GM23338 (cell line): Measurements from ENCODE around the gene SLC25A10. TPM values are rescaled to one million over a fixed set of nuclear protein-coding genes. Genes with fewer than 3 reads are reported as not detected.
A peak's percentile ranks its signal among the peaks of the same experiment; 100 is the strongest.

ENCODE experiments used
- ATAC-seq: fragments of 200-7000 bp; cut with Tn5 transposase; 3 replicates; pipeline ENCODE4 v1.9.1; 2020
- DNase-seq: peaks from one replicate; pipeline ENCODE4 v3.0.0-alpha.2; 2015; ENCODE audit warnings: low spot score
- H2AFZ ChIP-seq: fragments of 200-600 bp; sonication (generic); 2 replicates; pipeline ENCODE4 v1.8.0; 2016; ENCODE audit warnings: antibody characterized with exemption, mild to moderate bottlenecking, moderate library complexity
- H3F3A ChIP-seq: fragments of 200-600 bp; sonication (generic); replicated peaks from 2 replicates; pipeline ENCODE4 v1.8.0; 2017; ENCODE audit warnings: antibody characterized with exemption, mixed run types, low read depth
- H3K27ac ChIP-seq: fragments of 200-600 bp; sonication (generic); 2 replicates; pipeline ENCODE4 v1.6.1; 2016; ENCODE audit warnings: low read depth
- H3K27me3 ChIP-seq: fragments of 200-600 bp; sonication (generic); 2 replicates; pipeline ENCODE4 v1.8.0; 2016; ENCODE audit warnings: mild to moderate bottlenecking, mixed run types, moderate library complexity; ENCODE audit not compliant: insufficient read depth
- H3K36me3 ChIP-seq: fragments of 200-600 bp; sonication (generic); 2 replicates; pipeline ENCODE4 v1.8.0; 2016; ENCODE audit warnings: mild to moderate bottlenecking; ENCODE audit not compliant: insufficient read depth
- H3K4me1 ChIP-seq: fragments of 200-600 bp; sonication (generic); 2 replicates; pipeline ENCODE4 v1.8.0; 2016; ENCODE audit warnings: mild to moderate bottlenecking, moderate library complexity; ENCODE audit not compliant: insufficient read depth
- H3K4me2 ChIP-seq: fragments of 200-600 bp; sonication (generic); 2 replicates; pipeline ENCODE4 v1.7.1; 2017; ENCODE audit warnings: mixed run types
- H3K4me3 ChIP-seq: fragments of 200-600 bp; sonication (generic); 2 replicates; pipeline ENCODE4 v1.6.1; 2016; ENCODE audit warnings: mixed run types
- H3K79me2 ChIP-seq: fragments of 200-600 bp; sonication (generic); replicated peaks from 2 replicates; pipeline ENCODE4 v1.8.0; 2017; ENCODE audit warnings: mild to moderate bottlenecking; ENCODE audit not compliant: insufficient read depth
- H3K9me2 ChIP-seq: fragments of 200-600 bp; sonication (generic); 2 replicates; pipeline ENCODE4 v1.8.0; 2017; ENCODE audit not compliant: insufficient read depth
- H4K20me1 ChIP-seq: fragments of 200-600 bp; sonication (generic); replicated peaks from 2 replicates; pipeline ENCODE4 v1.8.0; 2017; ENCODE audit warnings: mild to moderate bottlenecking; ENCODE audit not compliant: insufficient read depth
- H3K27ac Mint-ChIP-seq: 2 replicates; pipeline ENCODE4 v1.8.0; 2020; ENCODE audit warnings: inconsistent platforms, mild to moderate bottlenecking, moderate library complexity, mixed read lengths
- H3K27me3 Mint-ChIP-seq: 3 replicates; pipeline ENCODE4 v1.8.0; 2022; ENCODE audit warnings: low read depth, mild to moderate bottlenecking, moderate library complexity, mixed read lengths, inconsistent platforms; ENCODE audit not compliant: insufficient read depth, poor library complexity
- H3K36me3 Mint-ChIP-seq: 3 replicates; pipeline ENCODE4 v1.8.0; 2021; ENCODE audit warnings: low read depth, mild to moderate bottlenecking, inconsistent platforms, moderate library complexity, mixed read lengths
- H3K4me1 Mint-ChIP-seq: 3 replicates; pipeline ENCODE4 v1.8.0; 2020; ENCODE audit warnings: mild to moderate bottlenecking, inconsistent platforms, mixed read lengths
- H3K4me3 Mint-ChIP-seq: 3 replicates; pipeline ENCODE4 v1.8.0; 2021; ENCODE audit warnings: moderate library complexity, mild to moderate bottlenecking, inconsistent platforms, mixed read lengths
- H3K9me3 Mint-ChIP-seq: 3 replicates; pipeline ENCODE4 v1.8.0; 2020; ENCODE audit warnings: moderate library complexity, mild to moderate bottlenecking, inconsistent platforms, mixed read lengths
- CREB1 ChIP-seq: fragments of 250-450 bp; sonication (Bioruptor Pico); IDR thresholded peaks from 2 replicates; pipeline ENCODE4 v1.5.0; 2020; ENCODE audit warnings: low read depth, mild to moderate bottlenecking, moderate library complexity
- EZH2 ChIP-seq: fragments of 200-600 bp; sonication (generic); IDR thresholded peaks from one replicate; pipeline ENCODE4 v1.8.0; 2017; ENCODE audit warnings: antibody characterized with exemption, mild to moderate bottlenecking, low read depth; ENCODE audit not compliant: unreplicated experiment
- EZH2phosphoT487 ChIP-seq: fragments of 200-600 bp; sonication (generic); IDR thresholded peaks from one replicate; pipeline ENCODE4 v1.8.1; 2018; ENCODE audit warnings: antibody characterized with exemption; ENCODE audit not compliant: unreplicated experiment
- JUNB ChIP-seq: IDR thresholded peaks from one replicate; pipeline ENCODE4 v1.6.1; 2016; ENCODE audit warnings: antibody characterized with exemption; ENCODE audit not compliant: unreplicated experiment
- NANOG ChIP-seq: IDR thresholded peaks from 2 replicates; pipeline ENCODE4 v1.6.1; 2016; ENCODE audit warnings: antibody characterized with exemption, borderline replicate concordance
- POLR2AphosphoS5 ChIP-seq: IDR thresholded peaks from 2 replicates; pipeline ENCODE4 v1.6.1; 2016; ENCODE audit warnings: antibody characterized with exemption, low read depth
- long read RNA-seq: library from polyadenylated mRNA; unstranded; transcript quantifications from one replicate; pipeline ENCODE4 v2.0.0, GENCODE V29; 2020; ENCODE audit not compliant: unreplicated experiment
- polyA plus RNA-seq: library from polyadenylated mRNA; unstranded; fragments of >200 nt; fragmentation: Nextera tagmentation; extraction: Ambion mirVana; gene quantifications from 2 replicates; pipeline ENCODE4 v1.2.1, GENCODE V29; 2016
- total RNA-seq: library from RNA; depleted of rRNA; stranded (reverse); fragments of >200 nt; shearing (Covaris generic); gene quantifications from 2 replicates; pipeline ENCODE4 v1.2.3, GENCODE V29; 2014; rRNA removed

Gene SLC25A10, protein sequence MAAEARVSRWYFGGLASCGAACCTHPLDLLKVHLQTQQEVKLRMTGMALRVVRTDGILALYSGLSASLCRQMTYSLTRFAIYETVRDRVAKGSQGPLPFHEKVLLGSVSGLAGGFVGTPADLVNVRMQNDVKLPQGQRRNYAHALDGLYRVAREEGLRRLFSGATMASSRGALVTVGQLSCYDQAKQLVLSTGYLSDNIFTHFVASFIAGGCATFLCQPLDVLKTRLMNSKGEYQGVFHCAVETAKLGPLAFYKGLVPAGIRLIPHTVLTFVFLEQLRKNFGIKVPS
- 37.1 and 47.4 TPM in 2 replicates for total RNA-seq
- 25.7 TPM in 2 replicates for polyA plus RNA-seq
- long read RNA-seq, transcript SLC25A10-202 (11 exons, 1,885 nt), result major isoform, 21 of 27 reads
- long read RNA-seq, partial matches to known transcripts, result 0 of 27 reads
- long read RNA-seq, other reads (novel, unspliced or antisense), result 6 of 27 reads

DNA sequence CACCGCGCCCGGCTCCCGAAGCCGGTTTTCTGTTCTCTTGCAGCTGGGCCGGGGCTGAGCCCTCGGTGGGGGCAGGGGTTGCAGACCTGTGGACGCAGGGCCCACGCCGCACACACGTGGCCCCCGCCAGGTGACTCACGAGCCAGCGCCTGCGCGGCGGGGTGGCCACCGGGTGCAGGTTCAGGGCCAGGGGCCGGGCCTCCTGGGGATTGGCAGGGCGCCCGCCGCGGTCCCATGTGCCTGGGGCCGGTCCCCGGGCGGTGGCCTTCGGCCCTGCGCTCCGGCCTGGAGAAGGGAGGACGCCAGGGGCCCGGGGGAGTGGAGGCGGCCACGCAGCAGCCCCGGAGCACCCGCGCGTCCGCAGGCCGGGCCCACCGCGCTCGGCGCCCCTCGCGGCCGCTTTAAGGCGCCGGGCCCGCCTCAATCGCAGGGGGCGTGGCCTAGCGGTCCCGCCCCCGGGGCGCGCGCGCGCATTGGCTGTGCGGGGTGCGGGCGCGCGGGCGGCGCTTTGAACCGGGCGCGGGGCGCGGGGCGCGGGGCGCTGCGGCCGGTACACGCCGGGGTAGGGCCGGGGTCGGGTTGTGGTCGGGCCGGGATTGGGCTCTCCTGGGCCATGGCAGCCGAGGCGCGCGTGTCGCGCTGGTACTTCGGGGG lies at the start of gene SLC25A10:
TSS of gene SLC25A10 (plus strand) at position 471 of the 654 bp plus-strand sequence. CDS start at position 614, 143 bp downstream.
- Histone ChIP-seq H4K20me1 (no peaks in the 10 kb centered on the region; the same call in 1 of the 2 replicates), H3K27ac (no peak within 1 kb of the TSS), H3K27me3 (no peaks in the 10 kb centered on the region), H2AFZ (0 out of 2 replicates have a peak within 1 kb of the TSS, but pooled peaks have one; percentile 43), H3F3A (peaks cover 26% of the 10 kb centered on the region), H3K4me3 (peak within 1 kb of the TSS; percentile 77), H3K79me2 (peaks cover 13% of the 10 kb centered on the region), H3K4me1 (peaks cover 24% of the 10 kb centered on the region; the same call in 1 of the 2 replicates), H3K36me3 (0 out of 2 replicates have a peak, but pooled peaks cover under 1% of the 10 kb centered on the region), H3K4me2 (peak within 1 kb of the TSS; percentile 97), H3K9me2 (no peaks in the 10 kb centered on the region)
- Mint-ChIP-seq H3K9me3 (no peaks in the 10 kb centered on the region), H3K4me1 (peaks cover 25% of the 10 kb centered on the region), H3K4me3 (peak within 1 kb of the TSS; percentile 89), H3K27me3 (peaks cover 21% of the 10 kb centered on the region), H3K36me3 (peaks cover 9% of the 10 kb centered on the region), H3K27ac (peak within 1 kb of the TSS; percentile 59; the same call in 1 of the 2 replicates)
- peak; percentile 14 for ATAC-seq
- DNase-seq, result peak; percentile 84
- TF ChIP-seq CREB1 (CRISPR knock-in tag) (no peak), JUNB (no peak)

- TF ChIP-seq POLR2AphosphoS5 (peak; percentile 29; the same call in 1 of the 2 replicates), EZH2 (no peak), EZH2phosphoT487 (no peak), NANOG (no peak), JUNB (no peak)
- H3K27me3 ChIP-seq, result no peaks in the 10 kb centered on the region
- peaks cover 15% of the 10 kb centered on the region for H3K4me1 ChIP-seq
- ATAC-seq (no peak), DNase-seq (no peak)
- peaks cover 25% of the 10 kb centered on the region for H3K4me1 Mint-ChIP-seq
- H3K9me2 ChIP-seq, result no peaks in the 10 kb centered on the region
- H3K36me3 ChIP-seq, result no peaks in the 10 kb centered on the region
- H2AFZ ChIP-seq, result no peak overlapping the region
- H3K27me3 Mint-ChIP-seq, result peaks cover 15% of the 10 kb centered on the region
- H3K4me3 Mint-ChIP-seq, result no peak overlapping the region
- H3K4me3 ChIP-seq, result no peak overlapping the region
- H3K27ac ChIP-seq, result no peak overlapping the region
- H3F3A ChIP-seq, result peaks cover 21% of the 10 kb centered on the region; the same call in 1 of the 2 replicates
- H4K20me1 ChIP-seq, result peaks cover 12% of the 10 kb centered on the region
- H3K36me3 Mint-ChIP-seq, result peaks cover 37% of the 10 kb centered on the region
- H3K79me2 ChIP-seq, result peaks cover 33% of the 10 kb centered on the region
- no peak overlapping the region; the same call in 1 of the 2 replicates for H3K27ac Mint-ChIP-seq
- no peaks in the 10 kb centered on the region for H3K9me3 Mint-ChIP-seq
- H3K4me2 ChIP-seq, result no peak overlapping the region
These were observed 48.0 kb upstream of the SLC25A10 start for GRCh38 chr17:81664051-81664470.
